Measurements from ENCODE around the gene EXOC3L4.
A peak's percentile ranks its signal among the peaks of the same experiment; 100 is the strongest.
"Not testable (repeated sequence)": the region's sequence is repeated elsewhere in the genome, so short reads cannot be mapped to it uniquely, and the experiment has no call there.

EXOC3L4 gene

GRCh38 chr14:103140316-103141109 is 46.0 kb downstream of the EXOC3L4 start:
- Mint-ChIP-seq H3K27ac (no peak overlapping the region), H3K4me3 (no peak overlapping the region), H3K9me3 (no peaks in the 10 kb centered on the region), H3K4me1 (peaks cover 2% of the 10 kb centered on the region), H3K36me3 (no peaks in the 10 kb centered on the region), H3K27me3 (peaks cover 38% of the 10 kb centered on the region)
- CTCF ChIA-PET: interaction anchor here (0.7 to 1.8 kb wide), 3 partner anchors 24 to 37 kb away, joined by 3 to 4 read pairs (median 3); no protein-coding TSS in a partner anchor
- DNase-seq: no peak

- Mint-ChIP-seq H3K27ac (no peak overlapping the region), H3K27me3 (peaks cover 41% of the 10 kb centered on the region), H3K4me1 (peaks cover 2% of the 10 kb centered on the region), H3K36me3 (no peaks in the 10 kb centered on the region), H3K4me3 (no peak overlapping the region), H3K9me3 (no peaks in the 10 kb centered on the region)
- CTCF ChIA-PET: interaction anchor here (0.7 to 1.8 kb wide), 4 partner anchors 24 to 38 kb away, joined by 3 to 9 read pairs (median 4); no protein-coding TSS in a partner anchor
- DNase-seq: peak; percentile 52
These were observed 46.7 kb downstream of the EXOC3L4 start for GRCh38 chr14:103141117-103141796.

GRCh38 chr14:103142026-103142425 is 47.5 kb downstream of the EXOC3L4 start:
- CTCF ChIA-PET: interaction anchor here (0.6 to 1.6 kb wide), 4 partner anchors 35 to 93 kb away, joined by 3 to 9 read pairs (median 3); no protein-coding TSS in a partner anchor
- DNase-seq: no peak

GRCh38 chr14:103142721-103143302 is 48.3 kb downstream of the EXOC3L4 start:
- CTCF ChIA-PET: interaction anchor here (0.9 to 1.6 kb wide), 3 partner anchors 36 to 64 kb away, joined by 3 to 9 read pairs (median 3); no protein-coding TSS in a partner anchor
- H3K36me3 Mint-ChIP-seq: no peaks in the 10 kb centered on the region
- no peaks in the 10 kb centered on the region for H3K9me3 Mint-ChIP-seq
- H3K27me3 Mint-ChIP-seq: peaks cover 36% of the 10 kb centered on the region
- no peak overlapping the region for H3K27ac Mint-ChIP-seq
- no peak overlapping the region for H3K4me3 Mint-ChIP-seq
- no peak for DNase-seq
- H3K4me1 Mint-ChIP-seq: peaks cover 2% of the 10 kb centered on the region

More at GRCh38 chr14:103142026-103142425, 47.5 kb downstream of the EXOC3L4 start:
- H3K4me1 Mint-ChIP-seq: peaks cover 2% of the 10 kb centered on the region
- H3K27me3 Mint-ChIP-seq: peaks cover 43% of the 10 kb centered on the region
- no peak overlapping the region for H3K4me3 Mint-ChIP-seq
- no peaks in the 10 kb centered on the region for H3K36me3 Mint-ChIP-seq
- H3K9me3 Mint-ChIP-seq: no peaks in the 10 kb centered on the region
- no peak overlapping the region for H3K27ac Mint-ChIP-seq

- no peak for DNase-seq
- Mint-ChIP-seq H3K27ac (no peak overlapping the region), H3K27me3 (peaks cover 37% of the 10 kb centered on the region), H3K9me3 (no peaks in the 10 kb centered on the region), H3K4me3 (no peak overlapping the region), H3K4me1 (peaks cover 2% of the 10 kb centered on the region), H3K36me3 (no peaks in the 10 kb centered on the region)
- CTCF ChIA-PET: no interaction called here
These were observed 49.0 kb downstream of the EXOC3L4 start for GRCh38 chr14:103143506-103143905.

GRCh38 chr14:103144085-103144484 is 49.6 kb downstream of the EXOC3L4 start:
- Mint-ChIP-seq H3K27me3 (peaks cover 38% of the 10 kb centered on the region), H3K27ac (no peak overlapping the region), H3K4me1 (peaks cover 2% of the 10 kb centered on the region), H3K36me3 (no peaks in the 10 kb centered on the region), H3K4me3 (no peak overlapping the region), H3K9me3 (no peaks in the 10 kb centered on the region)
- no peak for DNase-seq
- CTCF ChIA-PET: no interaction called here

- no peak for DNase-seq
- CTCF ChIA-PET: no interaction called here
- peaks cover 24% of the 10 kb centered on the region for H3K27me3 Mint-ChIP-seq
- H3K36me3 Mint-ChIP-seq: no peaks in the 10 kb centered on the region
- no peak overlapping the region for H3K27ac Mint-ChIP-seq
- no peak overlapping the region for H3K4me3 Mint-ChIP-seq
- no peaks in the 10 kb centered on the region for H3K4me1 Mint-ChIP-seq
- no peaks in the 10 kb centered on the region for H3K9me3 Mint-ChIP-seq
These were observed 51.7 kb downstream of the EXOC3L4 start for GRCh38 chr14:103146141-103146709.

GRCh38 chr14:103149351-103150237 is 55.1 kb downstream of the EXOC3L4 start:
- no peak for DNase-seq
- Mint-ChIP-seq H3K4me1 (no peaks in the 10 kb centered on the region), H3K4me3 (no peak overlapping the region), H3K27me3 (peaks cover 18% of the 10 kb centered on the region), H3K36me3 (no peaks in the 10 kb centered on the region), H3K27ac (no peak overlapping the region), H3K9me3 (no peaks in the 10 kb centered on the region)
- CTCF ChIA-PET: no interaction called here

- H3K27ac Mint-ChIP-seq: no peak overlapping the region
- no peaks in the 10 kb centered on the region for H3K4me1 Mint-ChIP-seq
- H3K9me3 Mint-ChIP-seq: no peaks in the 10 kb centered on the region
- CTCF ChIA-PET: interaction anchor here (0.7 kb wide), 1 partner anchor 24 kb away, joined by 4 read pairs; no protein-coding TSS in a partner anchor
- no peak overlapping the region for H3K4me3 Mint-ChIP-seq
- H3K27me3 Mint-ChIP-seq: peaks cover 13% of the 10 kb centered on the region
- no peak for DNase-seq
- no peaks in the 10 kb centered on the region for H3K36me3 Mint-ChIP-seq
These were observed 56.9 kb downstream of the EXOC3L4 start for GRCh38 chr14:103151270-103151945.

GRCh38 chr14:103155010-103155409 is 60.5 kb downstream of the EXOC3L4 start:
- Mint-ChIP-seq H3K9me3 (no peaks in the 10 kb centered on the region), H3K27me3 (peaks cover 5% of the 10 kb centered on the region), H3K27ac (no peak overlapping the region), H3K4me1 (no peaks in the 10 kb centered on the region), H3K36me3 (no peaks in the 10 kb centered on the region), H3K4me3 (no peak overlapping the region)
- no peak for DNase-seq
- CTCF ChIA-PET: no interaction called here

GRCh38 chr14:103155416-103155815 is 60.9 kb downstream of the EXOC3L4 start:
- H3K36me3 Mint-ChIP-seq, H3K9me3 Mint-ChIP-seq, H3K4me1 Mint-ChIP-seq, CTCF ChIA-PET, H3K27ac Mint-ChIP-seq, H3K4me3 Mint-ChIP-seq, H3K27me3 Mint-ChIP-seq, DNase-seq: not testable (repeated sequence)

GRCh38 chr14:103155826-103156394 is 61.4 kb downstream of the EXOC3L4 start:
- Mint-ChIP-seq H3K4me1 (no peaks in the 10 kb centered on the region), H3K27me3 (peaks cover 10% of the 10 kb centered on the region), H3K4me3 (no peak overlapping the region), H3K27ac (no peak overlapping the region), H3K36me3 (no peaks in the 10 kb centered on the region), H3K9me3 (no peaks in the 10 kb centered on the region)
- no peak for DNase-seq
- CTCF ChIA-PET: no interaction called here

Data from activated naive CD4-positive, alpha-beta T cell treated with anti-CD3 and anti-CD28 coated beads, Interleukin-2, amount 10 ng/mL, durations not matched to agents 7 days and 5 days (primary cell).